ENCODE results near the gene LDB2. TPM values are rescaled to one million over a fixed set of nuclear protein-coding genes. Genes with fewer than 3 reads are reported as not detected.

Gene LDB2
- total RNA-seq, 4 donors from 2014 or later = 16.2 to 31.7 (median 22.4) TPM

DNA sequence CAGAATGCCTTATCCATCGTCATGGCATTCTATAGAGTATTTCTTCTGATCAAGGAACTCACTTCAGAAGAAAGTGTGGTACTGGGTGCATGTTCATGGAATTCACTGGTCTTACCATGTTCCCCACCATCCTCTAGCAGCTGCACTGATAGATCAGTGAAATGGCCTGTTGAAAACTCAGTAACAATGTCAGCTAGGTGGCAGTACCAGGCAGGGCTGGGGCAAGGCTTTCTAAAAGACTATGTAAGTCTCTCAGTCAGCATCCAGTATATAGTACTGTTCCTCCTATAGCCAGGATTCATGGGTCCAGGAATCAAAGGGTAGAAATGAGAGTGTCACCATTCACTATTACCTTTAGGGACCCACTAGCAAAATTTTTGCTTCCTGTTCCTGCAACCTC, 15.8 kb upstream of the LDB2 start:
- Histone ChIP-seq H3K4me1 (peaks cover 0 to 1% (median 0%) of the 10 kb centered on the region in 4 donors), H3K4me3 (no peak overlapping the region), H3K9me3 (no peaks in the 10 kb centered on the region), H3K27me3 (no peaks in the 10 kb centered on the region), H3K27ac (replicated peaks in 1 of 4) (no peak overlapping the region), H3K36me3 (no peaks in the 10 kb centered on the region)
- DNase-seq (ENCODE audit: extremely low spot score) = no peak
- 80% methylated on average over 1 of the region's 1 CpG for WGBS
- no peak for TF ChIP-seq POLR2AphosphoS5 (IDR thresholded peaks at IDR 0.05)
- peak in 2 of 3 experiments; percentile 12 to 30 for TF ChIP-seq CTCF (IDR thresholded peaks at IDR 0.05)
- no peak for TF ChIP-seq EP300 (IDR thresholded peaks at IDR 0.05)
- intact Hi-C loops (cut with DNase I) = no loop called here

DNA sequence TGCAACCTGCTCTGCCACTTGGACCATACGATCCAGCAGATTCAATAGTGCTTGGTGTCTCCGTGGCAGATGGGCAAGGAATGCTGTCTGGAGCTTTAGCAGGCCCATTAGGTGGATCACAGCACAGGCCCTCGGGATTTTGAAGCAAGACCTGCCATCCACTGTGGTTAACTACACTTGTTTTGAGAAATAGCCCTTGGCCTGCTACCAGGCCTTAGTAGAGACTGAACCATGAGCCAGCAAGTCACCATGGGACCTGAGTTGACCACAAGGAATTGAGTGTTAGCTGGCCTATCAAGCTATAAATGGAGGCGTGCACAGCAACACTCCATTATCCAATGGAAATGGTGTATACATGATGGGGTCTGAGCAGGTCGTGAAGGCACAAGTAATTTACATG, 14.5 kb upstream of the LDB2 start:
- Histone ChIP-seq H3K4me1 (peaks cover 0 to 7% (median 0%) of the 10 kb centered on the region in 4 donors), H3K36me3 (no peaks in the 10 kb centered on the region), H3K9me3 (no peaks in the 10 kb centered on the region), H3K27me3 (peaks cover 0 to 6% (median 0%) of the 10 kb centered on the region in 4 donors), H3K4me3 (no peak overlapping the region), H3K27ac (replicated peaks in 1 of 4) (no peak overlapping the region)
- TF ChIP-seq EP300 (IDR thresholded peaks at IDR 0.05) (no peak), CTCF (IDR thresholded peaks at IDR 0.05) (no peak), POLR2A (IDR thresholded peaks at IDR 0.05; ENCODE audit: low read depth) (no peak), POLR2AphosphoS5 (IDR thresholded peaks at IDR 0.05) (no peak)
- intact Hi-C loops (cut with DNase I) = no loop called here
- WGBS = 93% methylated on average over 5 of the region's 5 CpGs
- DNase-seq (ENCODE audit: extremely low spot score) = no peak

DNA sequence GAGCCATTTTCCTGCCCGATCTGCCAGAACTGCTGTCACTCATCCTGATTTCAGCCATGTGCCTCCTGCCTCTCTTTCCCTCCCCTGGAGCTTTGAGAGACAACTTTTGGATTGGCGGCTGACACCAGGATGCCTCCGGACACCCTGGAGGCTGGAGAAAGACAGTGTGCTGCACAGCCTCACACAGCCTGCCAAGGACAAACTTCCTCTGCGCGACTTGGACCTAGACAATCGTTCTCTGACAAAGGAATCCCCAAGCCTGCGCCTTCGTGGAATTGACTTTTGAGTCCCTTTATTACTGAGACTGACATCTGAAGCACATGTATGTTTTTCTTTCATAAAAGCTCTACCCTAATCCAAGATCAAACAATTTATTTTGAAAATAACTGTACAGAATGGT, 10.8 kb upstream of the LDB2 start:
- Histone ChIP-seq H3K9me3 (no peaks in the 10 kb centered on the region), H3K27me3 (peaks cover 0 to 11% (median 0%) of the 10 kb centered on the region in 4 donors), H3K4me3 (peak overlapping the region in 1 of 4 donors; percentile 25), H3K36me3 (no peaks in the 10 kb centered on the region), H3K27ac (replicated peaks in 1 of 4) (no peak overlapping the region), H3K4me1 (peaks cover 0 to 7% (median 0%) of the 10 kb centered on the region in 4 donors)
- intact Hi-C loops (cut with DNase I) = no loop called here
- no peak for TF ChIP-seq POLR2A (IDR thresholded peaks at IDR 0.05; ENCODE audit: low read depth)
- TF ChIP-seq EP300 (IDR thresholded peaks at IDR 0.05) = no peak
- no peak for TF ChIP-seq CTCF (IDR thresholded peaks at IDR 0.05)
- no peak for TF ChIP-seq POLR2AphosphoS5 (IDR thresholded peaks at IDR 0.05)
- 46% methylated on average over 8 of the region's 8 CpGs for WGBS
- no peak for DNase-seq (ENCODE audit: extremely low spot score)

DNA sequence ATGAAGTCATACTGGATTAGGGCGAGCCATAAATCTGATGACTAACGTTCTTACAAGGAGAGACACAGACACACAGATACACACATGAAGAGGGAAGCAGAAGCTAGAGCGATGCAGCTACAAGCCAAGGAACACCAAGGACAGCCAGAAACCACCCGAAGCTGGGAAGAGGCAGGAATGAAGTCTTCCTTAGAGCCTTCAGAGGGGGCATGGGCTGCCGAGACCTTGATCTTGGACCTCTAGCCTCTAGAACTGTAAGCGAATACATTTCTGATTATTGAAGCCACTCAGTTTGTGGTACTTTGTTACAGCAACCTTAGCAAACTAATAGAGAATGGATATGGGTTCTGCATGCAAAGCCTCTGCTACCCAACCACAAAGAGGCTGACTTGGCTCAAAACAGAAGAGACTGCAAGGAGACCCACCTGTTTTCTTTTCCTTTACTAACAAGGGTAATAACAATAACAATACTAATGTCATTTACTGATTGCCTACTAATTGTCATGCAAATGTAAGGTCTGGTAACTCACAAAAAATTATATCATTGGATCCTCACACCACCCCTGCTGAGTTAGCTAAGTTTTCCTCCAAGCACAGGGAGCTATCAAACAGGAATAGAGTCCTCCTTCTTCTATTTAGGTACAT, 10.1 kb upstream of the LDB2 start:
- intact Hi-C loops (cut with DNase I) = no loop called here
- 94% methylated on average over 6 of the region's 6 CpGs for WGBS
- no peak overlapping the region for H3K4me3 ChIP-seq
- no peak for TF ChIP-seq CTCF (IDR thresholded peaks at IDR 0.05)
- no peak for TF ChIP-seq EP300 (IDR thresholded peaks at IDR 0.05)
- no peak for TF ChIP-seq POLR2A (IDR thresholded peaks at IDR 0.05; ENCODE audit: low read depth)
- TF ChIP-seq POLR2AphosphoS5 (IDR thresholded peaks at IDR 0.05) = no peak
- H3K27ac ChIP-seq (replicated peaks in 1 of 4) = no peak overlapping the region
- H3K36me3 ChIP-seq = no peaks in the 10 kb centered on the region
- no peaks in the 10 kb centered on the region for H3K9me3 ChIP-seq
- peaks cover 0 to 7% (median 0%) of the 10 kb centered on the region in 4 donors for H3K4me1 ChIP-seq
- DNase-seq (ENCODE audit: extremely low spot score) = no peak
- peaks cover 0 to 11% (median 0%) of the 10 kb centered on the region in 4 donors for H3K27me3 ChIP-seq

DNA sequence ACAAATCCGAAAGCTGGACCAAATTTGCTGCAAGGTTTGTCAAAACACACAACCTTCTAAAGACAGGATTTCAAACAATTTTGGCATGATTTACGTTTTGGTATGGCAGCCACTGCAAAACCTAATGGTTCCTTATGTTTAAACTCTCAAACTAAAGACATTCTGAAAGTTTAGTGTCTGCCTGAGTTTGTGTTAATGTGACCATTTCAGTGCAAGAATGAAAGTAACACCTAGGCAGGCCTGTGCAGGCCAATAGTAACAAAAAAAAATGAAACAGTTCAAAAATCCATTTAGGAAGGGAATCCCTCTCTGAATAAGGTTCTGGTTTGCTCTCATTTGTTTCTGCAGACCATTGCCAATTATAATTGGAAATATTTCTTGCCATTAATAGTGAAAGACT, 1.9 kb upstream of the LDB2 start:
- intact Hi-C loops (cut with DNase I) = no loop called here
- H3K27me3 ChIP-seq = peaks cover 0 to 7% (median 0%) of the 10 kb centered on the region in 4 donors
- TF ChIP-seq CTCF (IDR thresholded peaks at IDR 0.05) = no peak
- TF ChIP-seq EP300 (IDR thresholded peaks at IDR 0.05) = no peak
- TF ChIP-seq POLR2AphosphoS5 (IDR thresholded peaks at IDR 0.05) = no peak
- TF ChIP-seq POLR2A (IDR thresholded peaks at IDR 0.05; ENCODE audit: low read depth) = no peak
- H3K27ac ChIP-seq (replicated peaks in 1 of 4) = no peak overlapping the region
- no peak overlapping the region for H3K4me3 ChIP-seq
- no peak for DNase-seq (ENCODE audit: extremely low spot score)
- peaks cover 0 to 39% (median 15%) of the 10 kb centered on the region in 4 donors for H3K4me1 ChIP-seq
- H3K36me3 ChIP-seq = no peaks in the 10 kb centered on the region
- 21% methylated on average over 2 of the region's 2 CpGs for WGBS
- no peaks in the 10 kb centered on the region for H3K9me3 ChIP-seq
